K562 (cell line): Measurements from ENCODE around the gene ZNF546. TPM values are rescaled to one million over a fixed set of nuclear protein-coding genes. Genes with fewer than 3 reads are reported as not detected.

ENCODE experiments used
- ATAC-seq: fragments of 200-7000 bp; cut with Tn5 transposase; 3 replicates; pipeline ENCODE4 v1.9.1; 2020; ENCODE audit warnings: moderate library complexity
- BruUV-seq: library from RNA; stranded (reverse); fragments of 400-500 nt; replicated peaks from 2 replicates; lab custom pipeline; 2021; lab: Mats Ljungman, UMichigan
- CTCF ChIA-PET: fragments of 300-600 bp; formaldehyde crosslinking; extraction: SDS; loops from one replicate; lab custom pipeline; 2021; ENCODE audit warnings: low intra/inter-chr PET ratio; lab: Yijun Ruan, JAX
- POLR2A ChIA-PET: fragments of 300-600, 350-650 bp; sonication (Branson Sonifier 250); formaldehyde crosslinking; extraction: SDS; loops from one replicate; lab custom pipeline; 2021; ENCODE audit warnings: antibody characterized with exemption, inconsistent platforms; lab: Yijun Ruan, JAX
- DNase-seq, 4 experiments: peaks; one replicate each; pipeline versions ENCODE4 v3.0.0 to v3.0.0-alpha.2; 2011 to 2018; ENCODE audit warnings: low spot score in 3 of 4, mixed read lengths in 3 of 4; ENCODE audit errors: extremely low read depth in 1 of 4
- FAIRE-seq: peaks from 2 replicates; lab custom pipeline; 2011; peaks lifted over from hg19 to GRCh38; lab: Jason Lieb, UNC
- H2AFZ ChIP-seq: 2 replicates; pipeline ENCODE4 v1.6.0; 2011; ENCODE audit warnings: low read depth, low read length, control low read depth, inconsistent platforms
- H3K27ac ChIP-seq: fragments of 200-600 bp; 3 replicates; pipeline ENCODE4 v1.8.0; 2011; ENCODE audit warnings: low read depth, mild to moderate bottlenecking, control low read depth, inconsistent platforms, low read length, moderate library complexity, mixed read lengths; ENCODE audit errors: extremely low read depth
- H3K27me3 ChIP-seq, 2 experiments: fragments of 300-600 bp in 1 of 2; 2 replicates in 1 of 2; 3 replicates in 1 of 2; pipeline versions ENCODE4 v1.6.0 to v1.8.0; 2011; ENCODE audit warnings: inconsistent platforms in 2 of 2, low read length in 2 of 2, mild to moderate bottlenecking in 1 of 2, mixed read lengths in 1 of 2, moderate library complexity in 1 of 2; ENCODE audit not compliant: control insufficient read depth in 2 of 2, insufficient read depth in 2 of 2
- H3K36me3 ChIP-seq: fragments of 300-600 bp; 3 replicates; pipeline ENCODE4 v1.8.0; 2011; ENCODE audit warnings: mild to moderate bottlenecking, low read length, inconsistent platforms; ENCODE audit not compliant: control insufficient read depth, insufficient read depth
- H3K4me1 ChIP-seq, 2 experiments: fragments of 200-600 bp in 1 of 2; replicated peaks in 1 of 2; 2 replicates in 1 of 2; 3 replicates in 1 of 2; pipeline versions ENCODE4 v1.5.1 to v1.8.0; 2011; ENCODE audit warnings: inconsistent platforms in 2 of 2, low read length in 2 of 2, mild to moderate bottlenecking in 1 of 2, mixed read lengths in 1 of 2, moderate library complexity in 1 of 2; ENCODE audit not compliant: control insufficient read depth in 2 of 2, insufficient read depth in 2 of 2
- H3K4me2 ChIP-seq: 2 replicates; pipeline ENCODE4 v1.6.1; 2011; ENCODE audit warnings: low read length, control low read depth, inconsistent platforms, mixed read lengths; ENCODE audit not compliant: insufficient read depth
- H3K4me3 ChIP-seq: fragments of 200-600 bp; sonication (generic), shearing (Covaris generic); 2 replicates; pipeline ENCODE4 v1.5.1; 2016; ENCODE audit warnings: control low read depth, inconsistent platforms
- H3K79me2 ChIP-seq: fragments of 200-600 bp; 3 replicates; pipeline ENCODE4 v1.8.0; 2011; ENCODE audit warnings: low read length, inconsistent platforms; ENCODE audit not compliant: control insufficient read depth, insufficient read depth
- H3K9ac ChIP-seq, 2 experiments: 2 replicates each; pipeline versions ENCODE4 v1.6.0 to v1.6.1; 2011; ENCODE audit warnings: low read depth in 2 of 2, low read length in 2 of 2, control low read depth in 1 of 2, inconsistent platforms in 1 of 2, mild to moderate bottlenecking in 1 of 2, mixed read lengths in 1 of 2; ENCODE audit not compliant: insufficient read depth in 1 of 2
- H3K9me1 ChIP-seq: one replicate; pipeline ENCODE4 v1.6.0; 2011; ENCODE audit warnings: inconsistent platforms, mild to moderate bottlenecking, low read length, moderate library complexity; ENCODE audit not compliant: control insufficient read depth, insufficient read depth
- H3K9me3 ChIP-seq: replicated peaks from 2 replicates; pipeline ENCODE4 v1.5.1; 2011; ENCODE audit warnings: low read depth, low read length, inconsistent platforms; ENCODE audit not compliant: control insufficient read depth, insufficient read depth
- H4K20me1 ChIP-seq: replicated peaks from 2 replicates; pipeline ENCODE4 v1.6.1; 2011; ENCODE audit warnings: low read length, inconsistent platforms, mixed read lengths; ENCODE audit not compliant: control insufficient read depth, insufficient read depth
- KDM1A ChIP-seq, 2 experiments: fragments of 450-650 bp; IDR thresholded peaks; 2 replicates each; pipeline ENCODE4 v1.6.1; 2016; ENCODE audit warnings: mild to moderate bottlenecking in 2 of 2
- MGA ChIP-seq: fragments of 450-650 bp; IDR thresholded peaks from 2 replicates; pipeline ENCODE4 v1.6.1; 2016; ENCODE audit warnings: mild to moderate bottlenecking, moderate library complexity
- WGBS: fragments of 100-300 bp; shearing (Covaris generic); methylation state at CpG from one replicate; pipeline ENCODE4 v1.1.6; 2016; ENCODE audit warnings: low coverage, mixed read lengths; ENCODE audit not compliant: insufficient coverage; ENCODE audit errors: missing lambda C conversion rate; 5-methylcytosine and 5-hydroxymethylcytosine counted together
- in situ Hi-C: fragments of 300-500 bp; cut with MboI; formaldehyde crosslinking; loops from 4 replicates; pipeline ENCODE4 v1.15.0; 2018; ENCODE audit warnings: inconsistent platforms, mixed read lengths
- intact Hi-C: fragments of 100-400 bp; cut with micrococcal nuclease; formaldehyde crosslinking; loops from 2 replicates; pipeline ENCODE4 v1.14.2; 2022
- polyA plus RNA-seq, 8 experiments: library from polyadenylated mRNA; depleted of rRNA in 4 of 8; stranded (reverse) in 5 of 8; unstranded in 3 of 8; fragments of >200 nt; fragmentation: Nextera tagmentation in 2 of 8; fragmentation: Illumina TruSeq in 1 of 8; extraction: Ambion mirVana in 2 of 8; extraction: Trizol in 1 of 8; gene quantifications; 2 replicates each; pipeline versions ENCODE4 v1.2.1 to v1.2.3, GENCODE V29; 2011 to 2014; ENCODE audit warnings: inconsistent platforms in 1 of 8, missing spikeins in 1 of 8
- total RNA-seq, 7 experiments: library from RNA; depleted of rRNA in 6 of 7; stranded (reverse); fragments of >200 nt in 6 of 7; fragmentation: Illumina TruSeq in 2 of 7; extraction: Trizol in 2 of 7; gene quantifications; 2 replicates each; pipeline versions ENCODE4 v1.2.1 to v1.2.3, GENCODE V29; 2011 to 2021; ENCODE audit warnings: low replicate concordance in 1 of 7

The ZNF546 gene
- total and polyA plus RNA-seq, 9 of the 15 experiments (the other 6 are each of a cell fraction or from before 2014, with no cell fraction given) = 0.73 to 5.1 (median 2.2) TPM

- no peak overlapping the region for H3K4me3 ChIP-seq
- intact Hi-C loops = no loop called here
- H3K4me2 ChIP-seq = no peak overlapping the region
- POLR2A ChIA-PET = no interaction called here
- BruUV-seq = no TSS peak
- H3K9ac ChIP-seq = no peak overlapping the region
- FAIRE-seq (no peak), DNase-seq (no peak), ATAC-seq (no peak)
- WGBS = 94% methylated on average over 3 of the region's 4 CpGs
- peaks cover 2% of the 10 kb centered on the region for H3K9me3 ChIP-seq
- H3K9me1 ChIP-seq = no peaks in the 10 kb centered on the region
- H3K27ac ChIP-seq = no peak overlapping the region
- CTCF ChIA-PET = no interaction called here
- H3K4me1 ChIP-seq = peaks cover 4 to 12% of the 10 kb centered on the region in 2 experiments; a peak in 3 of 5 replicates
- TF ChIP-seq KDM1A (IDR thresholded peaks at IDR 0.05) (0 out of 4 replicates have a peak, but pooled peaks of 1 of the 2 experiments have one; percentile 9), MGA (no peak)
- no peak overlapping the region for H2AFZ ChIP-seq
- in situ Hi-C loops = no loop called here
- H3K79me2 ChIP-seq = peaks cover 22% of the 10 kb centered on the region
- no peaks in the 10 kb centered on the region for H4K20me1 ChIP-seq
- no peaks in the 10 kb centered on the region for H3K27me3 ChIP-seq
- no peaks in the 10 kb centered on the region for H3K36me3 ChIP-seq
Measured at GRCh38 chr19:39998501-39998900, 1.6 kb downstream of the ZNF546 start.
